ENCODE measurements around the gene FAM240B.

The FAM240B gene

DNA sequence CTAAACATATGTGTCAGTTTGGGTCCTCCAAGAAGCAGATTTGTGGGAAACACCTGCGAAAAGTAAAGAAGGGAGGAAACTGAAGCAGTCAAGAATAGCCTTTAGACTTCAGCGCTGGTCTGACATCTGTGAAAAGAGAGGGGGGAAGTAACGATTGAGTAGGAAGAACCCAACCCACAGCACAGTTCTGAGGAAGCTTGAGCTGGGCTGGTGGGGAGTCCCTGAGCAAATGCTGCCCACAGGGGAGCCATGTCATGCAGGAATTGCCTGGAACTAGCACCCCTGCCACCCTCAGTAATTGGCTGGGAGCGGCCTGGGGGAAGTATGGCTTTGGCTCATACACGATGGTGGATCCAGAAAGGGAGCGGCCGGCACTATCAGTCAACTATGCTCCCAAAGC lies 20.6 kb downstream of the FAM240B start:
- DNase-seq, result no peak

DNA sequence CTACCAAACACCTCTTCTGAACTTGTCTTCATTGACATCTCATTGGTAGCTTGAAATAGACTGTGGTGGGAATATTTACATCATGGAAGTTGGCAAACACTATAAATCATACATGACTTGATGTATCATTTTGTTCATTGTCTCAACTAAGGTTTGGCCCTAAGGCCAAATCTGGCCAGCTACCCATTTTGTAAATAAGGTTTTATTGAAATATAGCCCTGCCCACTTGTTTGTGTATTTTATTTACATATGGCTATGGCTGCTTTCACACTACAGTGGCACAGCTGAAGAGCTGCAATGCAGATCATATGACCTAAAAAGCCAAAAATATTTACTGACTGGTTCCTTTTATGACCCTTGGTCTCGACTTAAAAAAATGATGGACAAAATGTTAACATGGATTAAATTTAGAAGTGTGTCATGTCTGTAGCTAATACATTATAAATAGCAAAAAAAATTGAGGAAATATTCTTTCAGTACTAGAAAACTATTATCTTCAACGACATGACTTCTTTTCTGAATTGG lies 22.1 kb downstream of the FAM240B start:
- no peak for DNase-seq

DNA sequence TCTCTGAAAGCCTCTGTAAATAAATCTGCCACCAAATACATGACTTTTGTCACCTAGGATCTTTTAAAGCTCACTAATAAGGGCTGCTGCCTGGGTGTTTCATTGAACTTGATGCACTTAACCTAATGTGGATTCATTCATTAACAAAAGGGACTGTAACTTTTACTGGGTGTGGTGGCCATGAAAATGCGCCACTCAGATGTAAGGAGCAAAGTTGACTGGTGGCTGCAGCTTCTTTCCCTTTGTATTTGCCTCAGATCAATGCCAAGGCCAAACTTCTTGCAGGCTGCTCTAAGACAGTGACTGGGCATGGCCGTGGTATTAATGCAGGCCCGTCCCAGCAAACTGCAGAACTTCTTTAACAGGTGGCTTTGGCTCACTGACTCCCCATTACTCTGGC lies 22.9 kb downstream of the FAM240B start:
- no peak for DNase-seq

DNA sequence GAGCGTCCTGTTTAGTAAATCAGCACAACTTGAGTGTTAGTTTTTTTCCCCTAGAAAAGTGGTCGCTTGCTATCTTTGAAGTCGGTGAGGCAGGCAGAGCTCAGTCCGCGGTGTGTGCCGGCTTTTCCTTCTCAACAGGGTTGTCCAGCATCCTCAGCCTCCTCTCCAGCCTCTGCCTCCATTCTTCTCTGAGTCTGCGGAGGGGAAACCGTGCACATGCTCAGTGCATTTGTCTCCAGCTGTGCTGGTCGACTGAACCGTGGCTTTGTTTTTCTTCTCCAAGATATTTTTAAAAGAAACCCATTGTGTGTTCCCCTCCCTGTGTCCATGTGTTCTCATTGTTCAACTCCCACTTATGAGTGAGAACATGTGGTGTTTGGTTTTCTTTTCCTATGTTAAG lies 25.3 kb downstream of the FAM240B start:
- DNase-seq, result no peak

- no peak for DNase-seq
These were observed 27.2 kb downstream of the FAM240B start for GRCh38 chr9:38692707-38693106.

DNA sequence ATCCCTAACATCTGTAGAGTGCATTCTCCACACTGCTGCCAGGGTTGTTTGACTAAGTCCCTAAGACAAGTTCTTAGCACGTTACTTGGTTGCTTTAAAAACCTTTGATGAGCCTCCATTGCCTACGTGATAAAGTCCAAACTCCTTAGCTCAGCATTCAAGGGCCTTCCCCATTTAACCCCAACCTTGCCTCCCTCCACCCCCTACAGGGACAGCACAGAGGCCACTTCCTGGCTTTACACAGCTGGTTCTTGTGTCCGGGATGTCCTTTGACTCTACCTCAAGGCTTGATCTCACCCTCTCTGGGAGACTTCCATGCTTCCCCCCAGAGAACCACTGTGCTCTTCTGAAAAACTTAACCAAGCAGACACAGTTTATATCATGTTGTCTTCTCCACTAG lies 29.4 kb downstream of the FAM240B start:
- DNase-seq, result no peak

- no peak for DNase-seq
These were observed 30.3 kb downstream of the FAM240B start for GRCh38 chr9:38689678-38690077.

- no peak for DNase-seq
These were observed 31.9 kb downstream of the FAM240B start for GRCh38 chr9:38687992-38688391.

GRCh38 chr9:38687389-38687842 lies 32.5 kb downstream of the FAM240B start:
- DNase-seq, result peak in 2 of 5 donors; percentile 13 to 38

DNA sequence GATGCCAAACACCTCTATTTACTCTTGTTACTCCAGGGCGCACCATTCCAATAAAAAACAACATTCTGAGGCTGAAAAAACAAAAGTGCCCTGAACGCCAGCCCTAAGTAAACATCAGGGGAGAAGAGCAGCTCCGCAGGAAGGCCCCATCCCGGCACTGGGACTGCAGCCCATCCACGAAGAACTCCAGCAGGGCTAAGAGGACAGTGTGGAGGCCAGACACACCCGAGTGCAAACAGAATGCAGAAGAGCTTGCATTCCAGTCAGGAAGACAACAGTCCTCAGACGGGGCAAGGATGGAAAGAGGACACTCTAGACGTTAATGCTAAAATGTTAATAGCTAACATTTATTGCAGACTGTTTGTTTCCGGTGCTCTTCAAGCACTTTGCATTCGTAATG lies 33.0 kb downstream of the FAM240B start:
- DNase-seq, result no peak

DNA sequence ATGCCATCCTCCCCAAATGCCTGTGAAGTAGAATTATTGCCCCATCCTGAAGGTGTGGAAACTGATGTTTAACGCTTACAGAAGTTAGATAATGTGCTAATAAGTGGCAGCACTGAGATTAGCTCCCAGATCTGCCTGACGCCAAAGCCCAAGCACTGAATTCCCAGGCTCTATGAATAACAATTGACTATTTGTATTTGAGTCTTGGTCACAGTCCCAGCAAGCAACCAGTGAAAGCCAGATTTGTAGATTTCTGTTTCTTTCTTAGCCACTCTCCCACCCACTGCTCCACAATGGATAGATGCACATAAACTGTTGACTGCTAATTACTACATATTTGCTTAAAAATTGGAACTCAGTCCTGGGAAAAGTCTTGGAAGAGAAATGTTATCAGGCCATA lies 34.4 kb downstream of the FAM240B start:
- DNase-seq, result no peak

DNA sequence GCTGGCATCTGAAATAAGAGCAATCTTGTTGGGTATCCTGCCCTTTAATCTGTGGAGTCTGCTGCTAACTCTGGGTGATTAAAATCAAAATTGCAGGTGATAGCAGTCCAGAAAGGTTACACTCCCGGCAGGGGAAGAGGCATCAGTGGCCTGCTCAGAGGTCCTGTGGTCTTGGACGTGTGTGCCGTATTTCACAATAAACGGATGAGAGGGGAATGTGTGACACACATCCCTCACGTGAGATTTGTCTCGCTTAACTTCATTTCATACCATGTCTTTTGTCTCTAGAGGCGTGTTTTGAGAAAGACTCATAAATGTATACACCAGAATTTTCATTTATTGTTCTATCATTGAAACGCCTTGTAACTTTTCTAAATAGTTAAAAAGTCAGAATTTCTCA lies 36.6 kb downstream of the FAM240B start:
- DNase-seq, result no peak

- no peak for DNase-seq
These were observed 37.2 kb downstream of the FAM240B start for GRCh38 chr9:38682713-38683112.

GRCh38 chr9:38681747-38682227 lies 38.1 kb downstream of the FAM240B start:
- no peak for DNase-seq

GRCh38 chr9:38680837-38681445 lies 39.0 kb downstream of the FAM240B start:
- no peak for DNase-seq

DNA sequence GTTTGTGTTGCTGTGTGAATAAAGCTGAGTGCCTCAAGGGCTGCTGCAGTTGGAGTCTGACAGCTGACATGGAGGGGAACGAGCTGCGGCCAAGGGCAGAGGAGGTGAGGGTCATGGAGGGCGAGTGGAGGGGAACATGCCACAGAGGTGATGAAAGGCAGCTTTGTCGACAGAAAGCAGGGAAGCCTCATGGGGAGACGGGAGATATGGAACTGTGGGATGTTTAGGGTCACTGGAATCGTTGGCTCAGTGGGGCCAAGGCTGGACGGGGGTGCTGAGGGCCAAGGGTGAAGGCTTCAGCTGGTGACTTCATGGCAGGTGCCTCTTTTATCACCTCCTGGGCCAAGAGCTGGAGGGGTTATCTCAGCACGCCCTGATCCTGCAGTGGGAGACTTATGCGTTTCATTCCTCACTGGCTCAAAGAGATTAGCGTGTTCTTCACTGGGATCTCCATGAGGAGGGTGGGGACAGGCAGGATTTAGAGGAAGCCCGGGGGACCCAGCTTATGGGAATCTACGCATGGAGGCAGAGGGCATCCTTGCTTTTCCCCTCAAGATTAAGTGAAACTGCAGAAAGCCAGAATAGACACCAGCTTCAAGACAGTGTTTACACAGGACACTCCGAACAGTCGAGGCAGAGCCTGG lies 42.2 kb downstream of the FAM240B start:
- no peak for DNase-seq

DNA sequence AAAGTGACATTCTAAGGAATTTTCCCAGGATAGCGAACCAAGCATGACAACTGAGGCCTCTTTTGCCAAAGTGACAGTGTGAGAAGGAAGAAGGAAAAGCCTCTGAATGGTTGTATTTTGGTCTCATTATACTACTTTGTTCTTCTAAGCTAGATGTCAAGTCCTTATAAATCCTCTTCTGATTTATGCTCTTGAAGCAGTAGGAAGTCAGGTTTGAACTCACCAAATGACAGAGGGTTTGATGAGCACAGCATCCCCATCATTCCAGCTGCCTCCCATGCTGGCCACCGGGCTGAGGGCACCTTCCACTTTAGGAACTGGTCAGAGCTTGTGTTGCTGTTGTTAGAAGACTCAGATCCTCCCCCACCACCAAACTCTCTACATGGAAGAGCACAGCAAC lies 44.1 kb downstream of the FAM240B start:
- DNase-seq, result no peak

DNA sequence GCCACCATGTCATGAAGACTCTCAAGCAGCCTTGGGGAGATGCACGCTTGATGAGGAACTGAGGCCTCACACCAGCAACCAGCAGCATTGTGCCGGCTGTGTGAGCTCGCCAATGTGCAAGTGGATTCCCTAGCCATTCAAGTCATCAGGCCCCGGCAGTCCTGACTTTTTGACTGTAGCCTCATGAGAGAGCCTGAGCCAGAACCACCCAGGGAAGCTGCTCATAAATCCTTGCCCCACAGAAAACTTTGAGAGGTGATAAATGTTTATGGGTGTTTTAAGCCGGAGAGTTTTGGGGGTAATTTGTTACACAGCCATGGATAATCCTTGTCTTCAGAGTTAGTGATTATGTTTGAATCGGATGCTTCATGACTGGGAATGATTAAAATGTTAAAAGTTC lies 44.7 kb downstream of the FAM240B start:
- no peak for DNase-seq

- DNase-seq, result no peak
These were observed 46.3 kb downstream of the FAM240B start for GRCh38 chr9:38673399-38674193.

DNA sequence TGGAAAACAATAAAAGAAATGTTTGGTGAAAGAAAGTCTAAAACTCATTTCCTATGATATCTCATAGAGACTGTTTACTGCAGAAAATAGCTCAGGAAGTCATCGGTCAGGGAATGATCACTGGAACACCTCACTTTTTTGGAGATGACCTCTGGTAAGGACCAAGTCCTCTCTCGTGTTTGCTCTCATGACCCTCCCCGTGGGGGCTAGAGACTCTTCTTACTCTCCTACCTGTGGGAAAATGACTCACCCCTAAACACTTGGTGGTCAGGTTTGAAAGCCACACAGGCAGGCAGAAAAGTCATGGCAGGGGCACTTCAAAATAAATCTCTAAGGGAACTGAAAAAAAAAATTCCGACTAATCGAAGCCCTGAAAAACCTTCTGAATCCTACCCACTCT lies 48.2 kb downstream of the FAM240B start:
- DNase-seq, result no peak

- DNase-seq, result no peak
These were observed 48.6 kb downstream of the FAM240B start for GRCh38 chr9:38671372-38671731.

DNA sequence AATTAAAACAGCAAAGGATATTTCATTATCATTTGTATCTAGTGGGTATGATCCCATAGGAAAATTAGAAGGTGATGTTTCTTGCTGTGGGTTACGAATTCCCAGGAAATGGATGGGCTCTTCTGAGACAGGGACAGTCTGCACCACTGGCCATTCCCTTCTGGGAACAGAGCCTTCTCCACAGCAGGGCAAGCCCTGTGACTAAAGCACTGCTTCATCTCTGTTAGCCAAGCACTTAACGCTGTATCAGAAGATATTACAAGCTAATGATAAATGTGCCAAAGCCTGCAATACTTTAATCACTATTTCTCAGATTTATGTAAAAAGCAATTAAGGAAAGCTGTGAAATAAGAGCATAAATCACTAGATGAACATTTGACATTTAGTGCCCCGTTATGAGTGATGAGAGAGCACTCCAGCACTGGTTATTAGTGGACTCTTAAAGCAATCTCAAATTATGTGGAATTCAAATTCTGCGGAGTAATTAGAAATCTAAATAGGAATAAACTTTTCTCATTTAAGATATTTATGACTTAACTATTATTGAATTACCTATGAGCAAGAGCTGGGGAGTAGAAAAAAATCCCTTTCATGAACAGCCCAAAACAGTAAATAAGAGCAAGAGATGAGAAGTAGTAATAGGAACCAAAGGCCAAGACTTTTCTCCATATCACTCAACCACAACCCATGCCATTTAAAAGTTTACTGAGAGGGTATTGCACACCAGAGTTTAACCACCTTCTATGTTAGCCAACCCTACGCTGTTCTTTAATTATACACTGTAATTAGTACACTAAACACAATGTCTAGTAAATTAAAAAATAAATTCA lies 49.2 kb downstream of the FAM240B start:
- no peak for DNase-seq

All from T-helper 1 cell (primary cell).